Inflammatory macrophage treated with lipopolysaccharide for 4 hours (primary cell): ENCODE measurements around the gene AGPAT1.
"Not testable (repeated sequence)": the region's sequence is repeated elsewhere in the genome, so short reads cannot be mapped to it uniquely, and the experiment has no call there.

Source experiments
- DNase-seq: peaks from one replicate; pipeline ENCODE4 v3.0.0-alpha.2; 2020

The AGPAT1 gene

GRCh38 chr6:32175711-32176475 is at the start of gene AGPAT1:
Gene AGPAT1, minus strand, starts transcription at chr6:32176084. Its CDS starts 4,588 bp downstream, at chr6:32171496.
- DNase-seq: peak; percentile 95

- DNase-seq: no peak
These were observed 48.8 kb upstream of the AGPAT1 start for GRCh38 chr6:32224696-32225095.

GRCh38 chr6:32223258-32224235 is 47.7 kb upstream of the AGPAT1 start, which contains the start of gene NOTCH4:
Gene NOTCH4, minus strand, starts transcription at chr6:32224067. Its CDS starts 139 bp downstream, at chr6:32223928.
- no peak for DNase-seq

GRCh38 chr6:32222333-32223230 is 46.7 kb upstream of the AGPAT1 start:
- DNase-seq: no peak

- DNase-seq: no peak
These were observed 44.1 kb upstream of the AGPAT1 start for GRCh38 chr6:32220021-32220420.

- DNase-seq: no peak
These were observed 42.3 kb upstream of the AGPAT1 start for GRCh38 chr6:32218167-32218566.

GRCh38 chr6:32216998-32217397 is 41.1 kb upstream of the AGPAT1 start:
- DNase-seq: no peak

GRCh38 chr6:32216285-32216684 is 40.4 kb upstream of the AGPAT1 start:
- no peak for DNase-seq

- no peak for DNase-seq
These were observed 39.7 kb upstream of the AGPAT1 start for GRCh38 chr6:32215617-32216016.

GRCh38 chr6:32214126-32214525 is 38.2 kb upstream of the AGPAT1 start:
- DNase-seq: no peak

- DNase-seq: no peak
These were observed 37.8 kb upstream of the AGPAT1 start for GRCh38 chr6:32213649-32214048.

- no peak for DNase-seq
These were observed 36.3 kb upstream of the AGPAT1 start for GRCh38 chr6:32212076-32212760.

- not testable (repeated sequence) for DNase-seq
These were observed 35.5 kb upstream of the AGPAT1 start for GRCh38 chr6:32211432-32211831.

- DNase-seq: no peak
These were observed 34.3 kb upstream of the AGPAT1 start for GRCh38 chr6:32210191-32210601.

GRCh38 chr6:32208996-32209395 is 33.1 kb upstream of the AGPAT1 start:
- DNase-seq: no peak

- DNase-seq: no peak
These were observed 28.4 kb upstream of the AGPAT1 start for GRCh38 chr6:32204268-32204715.

GRCh38 chr6:32203426-32204267 is 27.8 kb upstream of the AGPAT1 start:
- no peak for DNase-seq

- no peak for DNase-seq
These were observed 26.3 kb upstream of the AGPAT1 start for GRCh38 chr6:32202186-32202585.

GRCh38 chr6:32200711-32201475 is 25.0 kb upstream of the AGPAT1 start:
- no peak for DNase-seq

- no peak for DNase-seq
These were observed 23.0 kb upstream of the AGPAT1 start for GRCh38 chr6:32198866-32199265.
